Dermis blood vessel endothelial cell (primary cell): Measurements from ENCODE around the gene USP49. TPM values are rescaled to one million over a fixed set of nuclear protein-coding genes. Genes with fewer than 3 reads are reported as not detected.
A peak's percentile ranks its signal among the peaks of the same experiment; 100 is the strongest.
"Not testable (repeated sequence)": the region's sequence is repeated elsewhere in the genome, so short reads cannot be mapped to it uniquely, and the experiment has no call there.

Source experiments
- DNase-seq: peaks from one replicate; pipeline ENCODE4 v3.0.0; 2010
- total RNA-seq: library from RNA; depleted of rRNA; stranded (reverse); fragments of >200 nt; gene quantifications from 2 replicates; pipeline ENCODE4 v1.2.3, GENCODE V29; 2014

Gene USP49
- total RNA-seq, 1 donor from 2014 or later = 2.9 TPM

DNA sequence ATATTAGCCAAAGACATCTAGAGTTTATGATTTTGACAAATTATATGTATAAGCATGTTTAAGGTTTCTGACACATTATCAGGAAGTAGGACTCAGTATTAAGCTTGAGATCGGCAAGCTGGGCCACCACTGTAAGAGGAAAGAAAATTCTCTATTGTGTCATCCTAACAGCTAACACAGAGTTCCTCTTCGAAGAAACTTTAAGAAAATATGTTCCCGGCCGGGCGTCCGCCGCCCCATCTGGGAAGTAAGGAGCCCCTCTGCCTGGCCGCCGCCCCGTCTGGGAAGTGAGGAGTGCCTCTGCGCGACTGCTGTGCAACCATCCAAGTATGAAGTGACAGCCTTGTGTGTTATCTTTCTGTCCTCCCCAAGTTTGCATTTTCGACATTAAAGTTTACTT is 23.0 kb downstream of the USP49 start:
- no peak for DNase-seq

DNA sequence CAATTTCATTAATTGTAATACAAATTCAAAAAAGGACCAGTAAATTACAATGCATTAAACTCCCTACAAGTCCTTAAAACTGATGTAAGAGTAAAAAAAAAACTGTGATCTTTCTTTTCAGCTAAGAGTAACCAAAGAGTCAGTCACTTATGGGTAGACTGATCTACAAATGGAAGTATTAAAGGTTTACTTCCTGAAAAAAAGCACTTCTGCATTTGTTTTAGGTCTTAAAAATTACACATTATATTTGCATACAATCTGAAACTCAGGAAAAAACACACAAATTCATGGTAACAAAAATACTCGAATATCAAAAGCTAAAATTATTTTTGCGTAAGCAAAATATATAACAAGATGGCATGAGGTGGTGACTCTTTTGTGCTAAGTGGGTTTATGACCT is 23.5 kb downstream of the USP49 start:
- no peak for DNase-seq

- DNase-seq = no peak
Measured at GRCh38 chr6:41859356-41859755, 35.8 kb downstream of the USP49 start.

- DNase-seq = no peak
Measured at GRCh38 chr6:41858703-41859102, 36.5 kb downstream of the USP49 start.

DNA sequence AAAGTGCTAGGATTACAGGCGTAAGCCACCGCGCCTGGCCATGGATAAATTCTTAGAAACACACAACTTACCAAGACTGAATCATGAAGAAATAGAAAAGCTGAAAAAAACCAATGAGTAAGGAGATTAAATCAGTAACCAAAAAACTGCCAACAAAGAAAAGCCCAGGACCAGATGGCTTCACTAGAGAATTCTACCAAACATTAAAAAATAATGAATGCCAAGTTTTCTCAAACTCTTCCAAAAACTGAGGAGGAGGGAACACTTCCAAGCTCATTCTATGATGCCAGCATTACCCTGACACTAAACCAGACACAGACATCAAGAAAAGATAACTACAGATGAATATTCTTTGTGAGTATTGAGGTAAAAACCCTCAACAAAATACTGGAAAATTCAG is 44.3 kb downstream of the USP49 start:
- DNase-seq = no peak

GRCh38 chr6:41846666-41847237 is 48.4 kb downstream of the USP49 start:
- DNase-seq = peak; percentile 99

- no peak for DNase-seq
Measured at GRCh38 chr6:41843178-41843577, 52.0 kb downstream of the USP49 start.

GRCh38 chr6:41840326-41840725 is 54.8 kb downstream of the USP49 start:
- no peak for DNase-seq

DNA sequence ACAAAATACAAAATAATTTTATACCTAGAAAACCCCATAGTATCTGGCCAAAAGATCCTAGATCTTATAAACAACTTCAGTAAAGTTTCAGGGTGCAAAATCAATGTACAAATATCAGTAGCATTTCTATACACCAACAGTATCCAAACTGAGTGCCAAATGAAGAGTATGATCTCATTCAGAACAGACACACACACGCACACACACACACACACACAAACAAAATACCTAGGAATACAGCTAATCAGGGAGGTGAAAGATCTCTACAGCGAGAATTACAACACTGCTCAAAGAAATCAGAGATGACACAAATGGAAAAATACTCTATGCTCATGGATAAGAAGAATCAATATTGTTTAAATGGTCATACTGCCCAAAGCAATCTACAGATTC is 58.5 kb downstream of the USP49 start:
- DNase-seq = no peak

GRCh38 chr6:41836022-41836659 is 59.0 kb downstream of the USP49 start:
- DNase-seq = no peak

DNA sequence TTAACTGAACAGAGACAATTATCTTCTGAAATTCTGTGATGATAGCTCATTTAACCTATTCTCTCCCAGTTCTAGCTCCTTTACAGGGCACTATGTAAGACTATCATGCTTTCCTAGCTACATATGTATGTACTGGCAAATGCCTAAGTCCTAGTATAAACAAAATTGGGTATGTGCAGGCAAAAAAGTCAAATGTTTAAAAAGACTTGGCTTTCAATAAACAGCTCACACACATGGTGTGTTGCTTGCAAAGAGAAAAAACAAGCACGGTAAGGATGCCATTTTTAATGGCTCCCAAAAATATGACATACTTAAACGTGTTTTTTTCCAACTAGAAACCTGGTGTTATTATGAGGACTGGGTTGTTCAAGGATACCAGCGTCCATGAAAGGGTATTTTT is 62.9 kb downstream of the USP49 start:
- no peak for DNase-seq

- no peak for DNase-seq
Measured at GRCh38 chr6:41826343-41827022, 68.7 kb downstream of the USP49 start.

DNA sequence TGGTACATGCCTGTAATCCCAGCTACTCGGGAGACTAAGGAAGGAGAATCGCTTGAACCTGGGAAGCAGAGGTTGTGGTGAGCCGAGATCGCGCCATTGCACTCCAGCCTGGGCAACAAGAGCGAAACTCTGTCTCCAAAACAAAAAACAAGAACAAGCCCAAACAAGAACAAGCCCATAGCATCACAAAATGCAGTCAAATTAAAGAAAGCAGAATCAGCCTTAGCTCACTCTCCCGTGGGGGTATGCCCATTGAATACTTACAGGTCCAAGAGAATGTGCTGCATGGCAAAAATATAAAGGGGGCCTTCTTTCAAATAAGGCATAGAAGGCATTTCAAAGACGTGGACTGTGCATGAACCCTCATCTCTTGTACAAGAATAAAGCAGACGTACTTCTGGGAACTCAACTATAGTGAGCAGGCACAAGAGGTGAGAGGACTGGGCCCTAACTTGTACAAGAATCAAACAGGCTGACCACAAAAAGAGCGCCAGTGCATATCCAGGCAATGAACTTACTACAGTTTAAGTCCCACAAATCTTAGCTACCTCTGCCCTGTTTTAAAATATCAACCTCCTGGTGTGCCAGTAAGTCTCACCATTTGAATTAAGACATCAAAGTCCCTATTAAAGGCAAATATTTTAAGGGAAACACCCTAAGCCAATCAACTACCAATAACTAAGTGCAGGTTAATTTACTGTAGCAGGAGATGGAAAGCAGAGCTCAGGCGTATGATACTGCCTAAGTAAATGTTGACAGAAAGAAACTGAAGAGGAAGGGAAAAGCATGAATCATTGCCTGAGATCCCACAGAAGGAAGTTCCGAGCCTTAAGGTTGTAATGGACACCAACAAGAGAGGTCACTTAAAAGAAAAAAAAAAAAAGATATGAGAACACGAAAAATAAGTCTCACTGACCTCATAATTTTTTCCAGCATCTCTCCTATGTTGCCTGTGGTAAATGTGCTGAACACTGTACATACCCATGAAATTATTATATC is 70.3 kb downstream of the USP49 start:
- peak; percentile 88 for DNase-seq

GRCh38 chr6:41823178-41823577 is 72.0 kb downstream of the USP49 start:
- no peak for DNase-seq

- DNase-seq = no peak
Measured at GRCh38 chr6:41822021-41822420, 73.2 kb downstream of the USP49 start.

DNA sequence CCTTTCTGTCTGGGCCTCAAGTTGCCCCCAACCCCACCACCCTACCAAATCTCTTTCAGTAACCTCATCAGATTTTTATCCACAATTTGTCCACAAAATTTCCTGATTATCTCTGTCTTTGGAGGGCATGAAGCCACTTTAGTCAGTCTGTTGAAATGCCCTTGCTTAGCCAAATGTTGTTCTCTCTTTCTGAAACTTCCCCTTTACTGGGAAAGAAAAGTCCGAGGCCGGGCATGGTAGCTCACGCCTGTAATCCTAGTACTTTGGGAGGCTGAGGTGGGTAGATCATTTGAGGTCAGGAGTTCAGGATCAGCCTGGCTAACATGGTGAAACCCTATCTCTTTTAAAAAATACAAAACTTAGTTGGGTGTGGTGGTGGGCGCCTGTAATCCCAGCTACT is 73.9 kb downstream of the USP49 start:
- no peak for DNase-seq

DNA sequence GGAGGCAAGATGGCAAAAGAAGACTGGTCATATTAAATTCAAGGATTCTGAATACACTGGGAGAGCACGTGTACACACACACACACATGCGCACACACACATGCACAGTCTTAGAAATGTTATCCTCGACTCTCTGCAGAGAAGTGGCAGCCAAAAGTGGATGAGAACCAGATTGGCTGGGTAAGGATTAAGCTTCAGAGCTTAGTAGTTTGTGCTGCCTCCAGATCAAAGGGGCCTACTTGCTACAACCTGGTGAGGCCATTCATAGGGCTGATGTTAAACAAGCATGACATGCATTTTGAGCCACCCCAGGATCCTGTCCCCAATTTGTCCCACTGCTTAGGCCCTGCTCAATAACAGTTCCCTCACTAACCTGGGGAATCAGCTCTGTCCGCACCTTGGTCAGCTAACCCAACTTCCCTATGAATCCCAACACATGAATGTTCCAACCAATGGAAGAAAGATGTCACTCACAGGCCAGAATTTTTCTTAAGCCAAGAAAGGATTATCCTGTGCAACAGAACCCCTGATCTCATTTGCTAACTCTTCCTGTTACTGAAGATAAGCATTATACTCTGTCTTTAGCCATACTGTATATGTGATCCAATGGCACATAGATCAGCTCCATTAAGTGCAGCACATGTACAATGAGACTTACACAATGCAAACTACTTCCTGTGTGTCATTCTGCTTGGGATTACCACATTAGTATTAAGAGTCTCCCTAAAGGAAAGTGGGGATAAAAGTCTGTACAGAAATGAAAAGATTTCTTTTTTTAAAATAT is 76.7 kb downstream of the USP49 start:
- peak; percentile 61 for DNase-seq

DNA sequence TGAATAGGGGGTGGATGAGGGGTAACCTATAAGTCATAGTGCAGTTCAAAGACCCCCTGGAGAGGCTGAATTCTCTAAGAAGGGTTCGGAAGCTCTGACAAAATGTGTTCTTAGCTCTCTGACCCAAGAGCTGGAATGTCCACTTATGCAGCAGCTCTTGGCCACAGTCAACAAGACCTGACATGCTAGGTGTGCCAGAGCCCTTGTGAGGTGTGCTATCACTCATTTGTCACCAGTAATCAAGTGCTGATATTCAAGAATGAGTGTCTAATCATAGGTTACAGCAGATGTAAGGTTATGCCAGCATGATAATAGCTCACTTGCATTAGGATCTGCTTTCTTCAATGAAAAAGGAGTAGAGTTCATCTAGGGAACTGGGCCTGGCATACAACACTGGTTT is 79.6 kb downstream of the USP49 start:
- no peak for DNase-seq

DNA sequence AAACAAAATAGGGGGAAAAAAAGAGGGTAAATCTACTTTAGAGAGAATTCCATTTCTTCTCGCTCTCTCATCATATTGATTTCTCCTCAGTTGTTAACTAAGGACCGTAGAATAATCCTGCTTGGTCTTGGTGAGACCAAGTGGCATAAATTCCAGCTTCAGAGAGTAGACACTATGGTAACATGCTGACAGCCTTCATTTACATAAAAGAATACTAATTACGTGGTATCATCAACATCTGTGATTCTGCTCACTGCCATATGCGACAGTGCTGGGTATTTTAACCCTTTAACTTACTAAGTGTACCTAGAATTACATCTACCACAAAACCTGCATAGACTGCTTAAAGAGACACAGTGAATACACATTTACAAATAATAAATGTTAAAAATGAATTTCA is 80.5 kb downstream of the USP49 start:
- DNase-seq = no peak

GRCh38 chr6:41813956-41814355 is 81.2 kb downstream of the USP49 start:
- DNase-seq = no peak

GRCh38 chr6:41813469-41813868 is 81.7 kb downstream of the USP49 start:
- no peak for DNase-seq

DNA sequence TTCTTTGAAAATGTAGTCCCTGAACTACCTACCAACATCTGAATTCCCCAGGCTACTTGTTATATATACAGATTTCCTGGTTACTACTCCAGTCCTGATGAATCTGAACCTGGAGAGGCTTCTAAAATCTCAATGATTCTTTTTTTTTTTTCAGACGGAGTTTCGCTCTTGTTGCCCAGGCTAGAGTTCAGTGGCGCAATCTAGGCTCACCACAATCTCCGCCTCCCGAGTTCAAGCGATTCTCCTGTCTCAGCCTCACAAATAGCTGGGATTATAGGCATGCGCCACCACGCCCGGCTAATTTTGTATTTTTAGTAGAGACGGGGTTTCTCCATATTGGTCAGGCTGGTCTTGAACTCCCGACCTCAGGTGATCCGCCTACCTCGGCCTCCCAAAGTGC is 83.2 kb downstream of the USP49 start:
- DNase-seq = not testable (repeated sequence)
